TTC549 (cell line): Measurements from ENCODE around the gene BTAF1.
A peak's percentile ranks its signal among the peaks of the same experiment; 100 is the strongest.
"Not testable (repeated sequence)": the region's sequence is repeated elsewhere in the genome, so short reads cannot be mapped to it uniquely, and the experiment has no call there.

Source experiments
- FAIRE-seq: peaks from 2 replicates; lab custom pipeline; 2012; peaks lifted over from hg19 to GRCh38; lab: Jason Lieb, UNC

Gene BTAF1

DNA sequence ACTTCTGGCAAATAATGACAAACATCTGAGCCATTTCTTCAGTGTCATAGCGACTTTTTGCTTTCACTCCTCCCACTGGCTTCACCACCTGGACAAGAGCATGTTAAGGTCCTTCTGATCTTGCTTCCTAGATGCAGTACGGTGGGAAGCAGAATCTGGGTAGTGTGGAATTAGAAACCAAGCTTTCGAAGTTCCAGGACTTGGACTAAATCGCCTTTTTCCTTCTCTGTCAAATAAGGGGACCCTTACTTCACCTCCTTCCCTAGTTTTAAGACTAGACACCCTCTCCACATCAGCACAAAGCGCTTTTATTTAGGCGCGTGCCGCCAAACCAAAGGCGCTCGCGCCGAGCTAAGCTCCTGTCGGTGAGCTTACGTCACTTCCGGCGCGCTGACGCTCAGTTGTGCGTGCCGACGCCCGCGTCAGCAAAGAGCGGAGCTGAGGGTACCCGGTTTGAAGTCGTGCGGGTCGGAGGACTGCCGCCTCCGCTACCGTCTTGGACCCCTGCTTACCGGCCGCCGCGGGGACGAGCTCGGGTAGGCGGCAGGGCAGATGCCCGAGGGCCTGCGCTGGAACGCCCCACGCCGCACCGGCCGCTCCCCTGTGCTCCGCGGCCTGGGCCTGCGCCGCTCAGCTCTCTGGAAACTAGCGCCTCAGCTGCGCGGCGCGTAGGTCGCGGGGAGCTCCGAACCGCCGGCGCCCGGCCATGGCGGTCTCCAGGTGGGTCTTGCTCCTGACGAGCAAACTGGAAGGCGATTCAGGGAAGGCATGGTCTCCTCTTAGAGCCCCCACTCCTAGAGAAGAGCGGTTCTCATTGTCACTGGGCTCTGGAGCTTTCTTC is at the start of gene BTAF1:
TSS of gene BTAF1 (plus strand) at position 400 of the 841 bp plus-strand sequence. CDS start at position 707, 307 bp downstream.
- FAIRE-seq: peak; percentile 68

DNA sequence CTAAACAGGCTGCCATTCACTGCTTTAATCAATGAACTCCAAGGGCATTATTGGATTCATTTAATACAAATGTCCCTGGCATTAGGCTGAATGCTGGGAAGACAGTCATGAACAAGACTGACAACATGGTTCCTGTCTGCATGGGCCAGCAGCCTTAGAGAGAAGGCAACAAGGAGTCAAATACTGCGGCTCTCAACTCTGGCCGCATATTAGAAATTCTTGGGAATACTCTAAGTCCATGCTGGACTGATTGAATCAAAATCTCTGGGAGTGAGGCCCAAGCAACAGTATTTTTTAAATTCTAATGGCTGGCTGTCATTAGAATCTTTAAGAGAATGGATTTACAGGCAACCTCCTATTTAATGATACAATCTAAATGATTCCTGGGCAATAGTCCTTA is 48.4 kb upstream of the BTAF1 start:
- FAIRE-seq: no peak

DNA sequence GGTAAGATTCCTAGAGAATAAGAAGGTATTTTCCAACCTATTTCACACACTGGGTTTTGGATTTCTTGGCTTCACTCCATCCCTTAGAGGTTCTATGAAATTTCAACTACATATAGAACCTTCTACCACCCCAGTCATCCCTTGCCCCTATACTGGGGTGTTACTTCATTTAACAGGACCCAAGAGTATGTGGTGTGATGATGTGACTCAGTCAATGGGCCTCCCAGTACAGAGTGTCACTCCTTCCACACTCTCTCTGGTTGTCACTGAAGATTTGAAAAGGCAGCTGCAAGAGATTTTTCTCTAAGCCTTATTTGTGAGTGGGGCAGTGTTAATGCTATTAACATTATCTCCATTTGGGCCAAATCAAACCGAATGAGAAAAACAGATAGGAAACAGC is 47.8 kb upstream of the BTAF1 start:
- FAIRE-seq: no peak

DNA sequence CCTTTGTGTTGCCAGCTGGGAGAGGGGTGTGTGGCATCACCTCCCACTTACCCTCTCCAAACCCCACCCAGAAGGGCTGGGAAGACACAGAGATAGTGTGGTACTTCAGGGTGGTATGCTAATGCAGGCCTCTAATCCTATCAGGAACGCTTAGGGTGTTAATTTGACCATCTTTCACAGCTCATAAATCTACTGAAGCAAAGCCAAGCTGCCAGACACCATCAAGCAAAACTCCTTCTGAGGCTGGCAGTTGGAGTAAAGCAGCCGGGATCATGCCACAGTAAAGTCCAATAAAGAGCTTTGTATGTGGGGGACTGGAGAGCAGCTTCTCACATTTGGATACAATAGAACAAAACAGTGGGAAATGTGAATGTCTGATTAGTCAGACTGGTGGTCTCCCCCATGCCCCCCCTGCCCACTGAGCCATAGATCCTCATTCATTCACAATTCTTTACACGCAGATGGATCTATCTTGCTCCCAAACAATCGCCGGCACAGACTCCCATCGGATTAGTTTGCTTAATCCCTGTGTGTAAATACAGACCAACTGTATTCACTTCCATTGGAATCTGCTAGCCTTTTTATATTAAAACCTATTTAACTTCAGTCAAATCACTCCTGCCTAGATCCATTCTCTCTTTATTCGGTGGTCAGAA is 43.9 kb upstream of the BTAF1 start:
- FAIRE-seq: peak; percentile 47

DNA sequence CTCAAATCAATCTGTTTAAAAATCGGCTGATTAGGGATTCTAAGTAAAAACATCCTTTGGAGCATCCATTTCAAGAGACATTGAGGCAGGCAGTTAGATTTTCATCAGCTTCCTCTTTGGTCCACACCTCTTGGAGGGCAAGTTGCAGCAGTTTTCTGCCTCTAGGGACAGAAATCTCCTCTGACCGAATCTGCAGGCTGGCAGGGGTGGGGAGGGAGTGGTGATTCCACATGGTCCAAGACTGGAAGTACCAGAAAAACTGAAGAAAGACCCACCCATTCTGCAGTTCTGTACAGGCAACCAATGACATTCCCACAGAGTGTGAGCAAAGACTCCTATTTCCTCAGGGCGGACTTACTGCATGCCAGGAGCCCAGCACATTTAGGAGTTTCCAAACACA is 43.3 kb upstream of the BTAF1 start:
- FAIRE-seq: peak; percentile 95

DNA sequence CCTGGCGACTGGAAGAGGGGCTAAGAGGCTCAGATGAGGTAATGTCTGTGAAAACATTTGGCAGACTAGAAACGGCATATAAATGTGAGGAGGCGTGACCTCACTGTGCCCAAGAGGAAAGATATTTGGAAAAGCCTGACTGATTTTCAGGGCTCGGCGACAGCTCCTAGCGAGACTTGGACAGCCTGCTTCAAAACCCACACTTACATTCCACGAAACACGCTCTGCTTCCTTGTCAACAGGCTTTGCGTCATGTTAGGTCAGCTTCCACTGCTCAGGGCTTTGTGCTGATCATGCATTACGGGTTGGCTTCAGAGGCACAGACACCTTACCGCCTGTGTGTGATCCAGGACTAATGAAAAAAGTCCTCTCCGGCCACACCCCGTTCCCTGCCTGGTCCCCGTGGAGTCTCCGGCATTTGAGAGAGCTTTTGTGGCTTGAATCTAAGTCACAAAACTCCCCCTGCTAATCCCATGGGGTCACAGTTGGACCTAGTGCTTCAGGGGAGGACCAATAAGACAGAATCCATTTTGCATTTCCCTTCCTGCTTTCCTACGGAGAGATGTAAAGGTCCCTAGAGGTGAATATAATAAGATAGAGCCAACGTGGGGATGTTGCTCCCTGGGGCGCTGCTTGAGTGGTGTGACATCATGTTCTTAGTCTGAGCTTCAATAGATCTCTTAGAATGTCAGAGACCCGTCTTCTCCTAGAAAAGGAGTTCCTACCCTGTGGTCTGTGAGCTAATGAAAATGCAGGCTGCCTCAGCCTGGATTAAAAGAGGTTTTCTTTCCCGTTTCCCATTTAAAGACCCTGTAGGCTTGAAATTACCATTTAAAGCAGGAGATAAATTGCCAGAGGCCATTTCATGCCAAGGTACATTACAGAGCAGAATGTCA is 39.8 kb upstream of the BTAF1 start:
- peak; percentile 96 for FAIRE-seq

DNA sequence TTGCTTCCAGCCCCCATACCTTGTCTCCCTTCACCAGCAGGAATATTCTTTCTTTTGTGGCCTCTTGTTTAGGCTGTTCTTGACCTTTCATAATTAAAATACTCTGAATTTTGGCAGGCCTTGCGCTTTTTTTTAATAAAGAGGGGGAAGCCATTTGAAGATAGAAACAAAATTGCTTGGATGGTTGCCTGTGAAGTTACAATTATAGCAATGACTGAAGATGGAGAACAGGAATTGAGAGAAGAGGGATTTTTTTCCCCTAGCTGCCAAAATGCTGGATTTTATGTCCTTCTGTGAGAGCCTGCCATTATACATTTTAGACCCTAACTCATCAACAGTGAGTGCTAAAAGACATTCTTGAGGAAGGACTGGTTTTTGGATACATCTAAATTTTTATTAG is 39.0 kb upstream of the BTAF1 start:
- FAIRE-seq: no peak

DNA sequence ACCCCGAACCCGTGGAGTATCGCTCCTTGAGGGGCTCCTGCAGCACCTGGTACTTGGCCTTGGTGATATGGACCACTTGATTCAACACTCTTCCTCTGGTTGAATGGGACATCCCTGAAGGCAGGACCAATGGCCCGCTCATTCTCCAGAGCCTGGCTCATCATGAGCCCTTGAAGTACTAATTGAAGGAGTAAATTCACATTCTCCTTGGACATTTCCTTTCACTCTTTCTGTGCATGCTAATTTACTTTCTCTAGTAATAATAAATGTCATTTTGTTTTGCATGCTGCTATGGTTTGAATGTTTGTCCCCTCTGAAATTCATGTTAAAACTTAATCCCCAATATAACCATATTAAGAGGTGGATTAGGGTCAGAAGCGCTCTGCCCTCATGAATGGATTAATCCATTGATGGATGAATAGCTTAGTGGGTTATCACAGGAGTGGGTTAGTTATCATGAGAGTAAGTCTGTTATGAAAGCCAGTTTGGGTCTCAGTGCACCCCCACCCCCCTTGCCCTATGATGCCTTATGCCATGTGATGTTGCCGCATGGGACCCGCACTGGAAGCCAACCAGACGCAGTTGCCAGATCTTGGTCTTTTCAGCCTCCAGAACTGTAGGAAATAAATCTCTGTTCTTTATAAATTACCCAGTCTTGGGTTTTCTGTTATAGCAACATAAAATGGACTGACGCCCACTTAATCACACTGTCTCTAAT is 38.0 kb upstream of the BTAF1 start:
- no peak for FAIRE-seq

DNA sequence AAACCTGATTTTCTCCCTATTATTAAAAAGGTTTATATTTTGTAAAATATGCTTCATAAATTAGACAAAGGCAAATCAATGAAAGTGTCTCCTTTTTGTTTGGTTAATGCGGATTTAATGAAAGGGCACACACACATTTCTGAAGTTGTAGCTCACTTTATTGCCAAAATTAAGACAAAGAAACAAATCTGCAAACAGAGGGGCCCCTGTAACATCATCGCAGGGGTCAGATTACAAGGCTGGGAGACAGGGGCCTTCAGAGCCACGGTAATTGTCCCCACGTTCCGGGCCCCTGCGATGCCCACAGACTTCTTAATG is 36.7 kb upstream of the BTAF1 start:
- FAIRE-seq: peak; percentile 89

DNA sequence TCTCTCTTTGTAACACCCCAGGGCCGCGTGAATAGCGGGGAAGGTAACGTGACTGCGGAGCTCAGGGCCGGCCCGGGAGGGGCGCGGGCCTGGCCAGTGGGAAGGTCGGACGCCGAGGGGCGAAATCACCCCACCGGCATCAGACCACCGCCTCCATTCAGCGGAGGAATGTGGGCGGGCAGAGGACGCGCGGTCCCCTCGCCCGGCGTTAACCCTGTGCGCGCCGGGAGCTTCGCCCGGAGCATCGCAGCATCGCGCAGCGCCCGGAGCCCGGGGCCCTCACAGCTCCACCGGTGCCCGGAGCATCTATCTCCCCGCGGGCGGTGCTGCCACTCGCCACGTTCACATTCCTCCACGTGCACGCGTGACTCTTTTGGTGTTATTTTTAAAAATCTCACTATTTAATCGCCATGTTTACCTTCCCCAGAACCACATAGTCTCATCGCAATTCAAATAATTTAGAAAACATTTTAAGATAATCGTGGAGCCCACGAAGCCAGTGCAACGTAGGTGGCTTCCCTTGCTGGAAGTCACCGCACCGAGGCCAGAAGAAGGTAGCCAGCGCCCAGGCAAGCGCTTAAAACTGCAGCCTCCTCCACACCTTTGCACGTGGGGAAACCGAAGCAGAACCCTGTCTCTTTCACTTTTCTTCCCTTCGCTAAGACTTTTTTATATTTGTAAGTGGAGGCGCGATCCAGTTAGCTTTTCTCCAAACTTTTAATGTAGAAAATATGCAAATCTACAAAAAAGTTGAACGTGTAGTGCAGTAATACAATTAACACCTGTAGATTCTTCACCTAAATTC is 36.1 kb upstream of the BTAF1 start:
- FAIRE-seq: no peak

DNA sequence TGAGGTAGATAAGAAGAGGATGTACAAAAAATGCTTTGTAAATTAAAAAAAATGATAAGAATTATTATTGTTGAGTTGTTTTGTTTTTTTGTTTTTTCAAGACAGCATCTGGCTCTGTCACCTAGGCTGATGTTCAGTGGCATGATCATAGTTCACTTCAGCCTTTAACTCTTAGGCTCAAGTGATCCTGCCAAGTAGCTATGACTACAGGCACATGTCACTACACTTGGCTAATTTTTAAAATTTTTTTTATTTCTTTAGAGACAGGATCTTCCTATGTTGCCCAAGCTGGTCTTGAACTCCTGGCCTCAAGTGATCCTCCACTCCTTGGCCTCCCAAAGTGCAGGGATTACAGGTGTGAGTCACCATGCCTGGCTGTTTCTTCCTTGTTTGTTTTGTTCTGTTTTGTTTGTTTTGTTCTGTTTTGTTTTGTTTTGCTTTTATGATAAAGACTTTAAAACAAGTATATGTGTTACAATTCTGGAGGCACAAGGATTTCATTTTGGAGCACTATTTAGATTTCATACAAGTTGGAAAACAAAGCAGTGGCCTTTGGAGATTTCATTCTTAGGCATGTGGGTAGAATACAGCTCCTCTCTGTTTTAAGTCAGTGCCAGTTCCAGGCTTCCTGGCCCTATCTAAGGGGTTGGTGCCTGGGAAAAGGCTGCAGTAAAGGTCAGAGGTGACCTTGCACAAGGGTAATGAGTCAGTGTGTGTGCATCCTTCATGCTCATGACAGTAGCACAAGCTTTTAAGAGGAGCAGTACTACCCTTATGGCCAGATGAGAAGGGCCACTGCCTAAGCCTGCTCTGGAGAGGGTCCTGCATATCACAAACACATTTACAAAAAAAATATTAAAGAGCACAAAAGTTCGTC is 32.2 kb upstream of the BTAF1 start:
- FAIRE-seq: peak; percentile 91

DNA sequence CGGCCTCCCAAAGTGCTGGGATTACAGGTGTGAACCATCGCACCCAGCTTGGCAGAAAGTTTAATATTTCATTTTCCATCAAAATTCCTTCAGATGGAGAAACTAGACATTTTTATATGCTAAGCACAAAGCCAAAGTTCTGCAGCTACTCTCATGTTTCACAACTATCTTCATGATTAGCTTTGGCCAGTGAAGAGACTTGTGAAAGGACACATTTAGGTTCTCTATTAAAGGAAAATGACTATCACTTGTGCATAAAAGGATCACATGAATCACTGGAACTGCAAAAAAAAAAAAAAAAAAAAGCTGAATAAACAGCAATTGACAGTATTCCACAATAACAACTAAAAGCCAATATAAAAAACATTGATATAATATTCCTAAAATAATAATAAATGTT is 30.5 kb upstream of the BTAF1 start:
- no peak for FAIRE-seq

DNA sequence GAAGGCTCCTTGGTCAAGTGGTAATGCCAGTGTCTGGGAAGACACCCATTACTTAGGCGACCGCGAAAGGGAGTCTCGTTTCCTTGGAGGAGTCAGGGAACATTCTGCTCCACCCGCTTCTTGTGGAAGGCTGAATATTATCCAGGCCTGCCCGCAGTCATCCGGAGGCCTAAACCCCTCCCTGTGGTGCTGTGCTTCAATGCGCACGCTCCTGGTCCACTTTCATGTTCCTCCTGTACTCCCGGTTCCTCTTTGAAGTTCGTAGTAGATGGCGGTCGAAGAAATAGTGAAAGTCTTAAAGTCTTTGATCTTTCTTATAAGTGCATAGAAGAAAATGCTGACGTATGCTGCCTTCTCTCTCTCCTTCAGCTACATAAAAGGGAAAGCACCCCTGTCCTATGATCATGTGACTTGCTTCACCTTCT is 29.3 kb upstream of the BTAF1 start:
- FAIRE-seq: not testable (repeated sequence)

DNA sequence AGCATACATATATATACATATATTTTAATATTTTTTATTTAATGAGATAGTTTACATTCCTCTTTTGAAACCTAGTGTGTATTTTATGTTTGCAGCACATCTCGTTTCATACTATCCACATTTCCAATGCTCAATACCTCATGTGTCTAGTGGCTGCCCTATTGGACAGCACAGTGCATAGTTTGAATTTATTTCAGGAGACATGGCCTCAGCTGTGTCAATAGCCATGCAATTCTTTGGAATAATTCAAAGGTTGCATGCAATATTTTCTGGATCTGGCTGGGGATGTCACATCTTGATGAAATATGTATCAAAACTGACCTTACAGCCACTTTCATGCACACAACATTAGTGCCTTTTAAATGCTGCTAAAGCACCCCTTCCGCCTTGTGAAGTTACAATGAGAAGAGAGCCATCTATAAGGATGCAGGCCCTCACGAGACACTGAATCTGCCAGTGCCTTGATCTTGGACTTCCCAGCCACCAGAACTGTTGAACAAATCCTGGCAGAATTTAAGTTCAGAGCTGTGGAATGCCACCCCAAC is 27.3 kb upstream of the BTAF1 start:
- no peak for FAIRE-seq

DNA sequence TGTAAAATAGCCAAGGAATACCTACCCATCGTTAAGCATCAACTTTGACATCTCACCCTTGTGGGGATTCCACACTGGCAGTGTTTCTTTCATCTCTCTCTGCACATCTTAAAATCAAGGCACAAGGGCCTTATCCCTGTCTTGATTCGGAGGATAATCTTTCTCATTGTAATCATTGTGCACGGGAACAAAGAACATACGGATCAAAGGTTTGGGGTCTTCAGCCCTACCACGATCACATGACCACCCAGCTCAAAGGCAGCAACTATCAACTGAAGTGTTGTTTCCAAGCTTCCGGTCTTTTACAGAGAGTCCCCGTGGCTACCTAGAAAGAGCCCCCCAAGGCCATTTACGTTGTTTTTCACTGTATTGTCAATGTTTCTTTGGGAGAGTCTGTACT is 26.1 kb upstream of the BTAF1 start:
- FAIRE-seq: no peak

DNA sequence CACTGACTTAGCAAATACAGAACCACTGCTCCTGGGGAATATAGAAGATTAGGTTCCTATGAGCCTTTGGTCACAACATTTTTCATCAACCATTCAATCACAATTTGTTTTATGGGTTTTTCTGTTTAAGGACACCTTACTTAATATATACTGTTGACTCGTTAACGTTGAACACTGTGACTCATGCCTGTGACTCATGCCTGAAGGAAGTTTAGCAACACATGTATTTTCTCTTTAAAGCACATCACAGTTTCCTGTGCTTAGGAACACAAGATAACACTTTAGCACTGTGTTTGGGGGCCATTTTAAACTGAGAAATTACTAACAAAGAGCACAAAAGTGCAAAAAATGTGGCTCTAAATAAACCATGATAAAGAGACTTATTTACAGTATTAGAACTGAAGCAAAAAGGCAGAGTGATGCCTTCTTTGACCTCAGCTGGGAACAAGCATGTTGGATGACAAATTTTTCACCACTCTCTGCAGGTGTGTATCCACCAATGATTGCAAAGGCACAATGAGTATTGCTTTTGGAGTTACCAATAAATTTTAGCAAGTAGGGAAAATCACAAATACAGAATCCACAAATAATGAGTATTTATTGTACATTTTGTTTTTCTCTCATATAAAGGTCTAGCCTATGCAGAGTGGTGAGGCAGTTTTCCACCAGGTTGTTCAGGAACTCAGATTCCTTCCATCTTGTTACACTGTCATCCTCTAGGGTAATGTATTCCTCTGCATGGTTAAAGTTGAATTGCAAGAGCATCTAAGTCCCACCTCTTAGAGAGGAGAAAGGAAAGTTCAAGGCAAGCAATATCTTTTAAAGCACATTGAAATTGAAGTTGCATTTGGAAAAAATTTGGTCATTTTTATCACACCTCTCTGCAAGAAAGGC is 21.5 kb upstream of the BTAF1 start:
- peak; percentile 97 for FAIRE-seq

DNA sequence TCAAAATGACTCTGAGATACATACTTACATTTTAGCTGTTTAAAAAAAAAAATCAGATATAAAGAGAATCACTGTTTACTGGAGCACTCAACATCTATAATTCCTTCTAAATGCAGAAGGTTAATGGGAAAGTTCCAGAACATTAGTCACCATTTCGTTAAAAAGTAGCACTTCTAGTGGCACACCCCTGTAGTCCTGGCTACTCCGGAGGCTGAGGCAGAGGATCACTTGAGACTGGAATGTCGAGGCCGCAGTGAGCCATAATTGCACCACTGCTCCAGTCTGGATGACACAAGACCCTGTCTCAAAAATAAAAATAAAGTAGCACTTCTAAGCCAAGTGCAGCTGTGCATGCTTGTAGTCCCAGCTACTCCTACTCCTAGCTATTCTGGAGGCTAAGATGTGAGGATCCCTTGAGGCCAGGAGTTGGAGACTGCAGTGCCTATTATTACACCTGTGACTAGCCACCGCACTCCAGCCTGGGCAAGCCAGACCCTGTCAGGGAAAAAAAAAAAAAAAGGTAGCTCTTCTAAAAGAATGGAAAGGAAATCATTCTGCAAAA is 16.5 kb upstream of the BTAF1 start:
- no peak for FAIRE-seq

DNA sequence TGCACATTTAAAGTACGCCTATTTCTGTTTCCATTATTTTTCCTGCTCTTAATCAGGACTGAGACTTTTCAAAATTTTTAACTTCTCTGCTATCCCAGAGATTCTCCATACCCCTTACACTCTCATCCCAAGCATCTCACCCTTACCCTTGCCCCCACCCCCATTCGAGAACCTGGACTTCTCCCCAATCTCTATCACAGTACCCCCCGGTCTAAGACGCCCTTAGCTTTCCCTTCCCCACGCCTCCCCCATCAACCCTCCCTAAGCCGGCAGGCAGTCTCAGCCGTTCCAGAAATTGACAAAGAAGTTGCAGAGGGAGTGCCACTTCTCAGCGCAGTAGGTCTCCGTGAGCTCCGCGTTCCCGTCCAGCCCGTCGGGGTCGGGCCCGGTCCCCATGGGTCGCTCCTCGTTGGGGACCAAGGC is 15.6 kb upstream of the BTAF1 start:
- no peak for FAIRE-seq
